Activated naive CD8-positive, alpha-beta T cell treated with anti-CD3 and anti-CD28 coated beads for 36 hours (primary cell): ENCODE data around the gene CCL23. TPM values are rescaled to one million over a fixed set of nuclear protein-coding genes. Genes with fewer than 3 reads are reported as not detected.
"Not testable (repeated sequence)": the region's sequence is repeated elsewhere in the genome, so short reads cannot be mapped to it uniquely, and the experiment has no call there.

ENCODE experiments used
- DNase-seq: peaks from one replicate; pipeline ENCODE4 v3.0.0; 2021
- H3K27ac Mint-ChIP-seq: one replicate; pipeline ENCODE4 v1.8.0; 2022; ENCODE audit warnings: mild to moderate bottlenecking, moderate library complexity, mixed read lengths
- H3K27me3 Mint-ChIP-seq: one replicate; pipeline ENCODE4 v1.8.0; 2022; ENCODE audit warnings: mild to moderate bottlenecking, mixed read lengths
- H3K36me3 Mint-ChIP-seq: one replicate; pipeline ENCODE4 v1.8.0; 2021; ENCODE audit warnings: mild to moderate bottlenecking, mixed read lengths
- H3K4me1 Mint-ChIP-seq: one replicate; pipeline ENCODE4 v1.8.0; 2021; ENCODE audit warnings: mixed read lengths
- H3K4me3 Mint-ChIP-seq: one replicate; pipeline ENCODE4 v1.8.0; 2022; ENCODE audit warnings: mild to moderate bottlenecking, moderate library complexity, mixed read lengths
- H3K9me3 Mint-ChIP-seq: one replicate; pipeline ENCODE4 v1.8.0; 2022; ENCODE audit warnings: mixed read lengths
- total RNA-seq, 2 experiments: library from RNA; stranded (reverse); gene quantifications; one replicate each; pipeline ENCODE4 v1.2.3, GENCODE V29; 2021

The CCL23 gene
- total RNA-seq, 2 experiments from 2014 or later: not detected

GRCh38 chr17:36019423-36019822, 1.7 kb upstream of the CCL23 start:
- H3K27me3 Mint-ChIP-seq: peaks cover 43% of the 10 kb centered on the region
- no peaks in the 10 kb centered on the region for H3K9me3 Mint-ChIP-seq
- H3K4me3 Mint-ChIP-seq: no peak overlapping the region
- no peak overlapping the region for H3K27ac Mint-ChIP-seq
- no peaks in the 10 kb centered on the region for H3K4me1 Mint-ChIP-seq
- DNase-seq: no peak
- no peaks in the 10 kb centered on the region for H3K36me3 Mint-ChIP-seq

DNA sequence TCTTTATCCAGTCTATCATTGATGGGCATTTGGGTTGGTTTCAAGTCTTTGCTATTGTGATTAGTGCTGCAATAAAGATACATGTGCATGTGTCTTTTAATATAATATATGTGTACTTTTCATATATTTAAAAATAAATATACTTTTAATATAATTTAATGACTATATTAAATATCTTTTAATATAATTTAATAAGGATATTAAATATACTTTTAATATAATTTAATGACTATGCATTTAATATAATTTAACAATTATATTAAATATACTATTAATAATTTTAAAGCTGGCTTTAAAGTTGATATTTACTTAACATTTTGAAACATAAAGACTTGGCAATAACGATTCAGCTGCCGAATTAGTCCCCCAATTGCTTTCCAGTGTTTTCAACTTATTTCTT, 1.2 kb downstream of the CCL23 start:
- Mint-ChIP-seq H3K27me3 (peaks cover 25% of the 10 kb centered on the region), H3K4me1 (no peaks in the 10 kb centered on the region), H3K4me3 (no peak overlapping the region), H3K36me3 (no peaks in the 10 kb centered on the region), H3K27ac (no peak overlapping the region), H3K9me3 (no peaks in the 10 kb centered on the region)
- no peak for DNase-seq

- H3K9me3 Mint-ChIP-seq, H3K27ac Mint-ChIP-seq, H3K4me1 Mint-ChIP-seq, H3K4me3 Mint-ChIP-seq, DNase-seq, H3K36me3 Mint-ChIP-seq: not testable (repeated sequence)
- peaks cover 24% of the 10 kb centered on the region for H3K27me3 Mint-ChIP-seq
These were observed 1.9 kb downstream of the CCL23 start for GRCh38 chr17:36015895-36016294.

DNA sequence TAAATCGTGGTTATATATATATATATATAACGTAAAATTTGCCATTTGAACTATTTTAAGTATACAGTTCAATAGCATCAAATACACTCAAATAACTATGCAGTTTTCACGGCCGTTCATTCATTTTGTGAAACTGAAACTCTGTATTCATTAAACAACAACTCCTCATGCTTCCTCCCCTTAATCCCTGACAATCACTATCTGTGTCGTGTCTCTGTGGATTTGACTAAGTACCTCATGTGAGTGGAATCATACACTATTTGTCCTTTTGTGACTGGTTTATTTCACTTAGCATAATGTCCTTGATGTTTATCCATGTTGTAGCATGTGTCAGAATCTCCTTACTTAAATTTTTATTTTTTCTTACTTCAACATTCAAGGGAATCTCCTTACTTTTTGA, 2.8 kb downstream of the CCL23 start:
- H3K36me3 Mint-ChIP-seq: no peaks in the 10 kb centered on the region
- H3K4me3 Mint-ChIP-seq: no peak overlapping the region
- no peaks in the 10 kb centered on the region for H3K4me1 Mint-ChIP-seq
- peaks cover 19% of the 10 kb centered on the region for H3K27me3 Mint-ChIP-seq
- DNase-seq: no peak
- no peak overlapping the region for H3K27ac Mint-ChIP-seq
- H3K9me3 Mint-ChIP-seq: peaks cover 1% of the 10 kb centered on the region

DNA sequence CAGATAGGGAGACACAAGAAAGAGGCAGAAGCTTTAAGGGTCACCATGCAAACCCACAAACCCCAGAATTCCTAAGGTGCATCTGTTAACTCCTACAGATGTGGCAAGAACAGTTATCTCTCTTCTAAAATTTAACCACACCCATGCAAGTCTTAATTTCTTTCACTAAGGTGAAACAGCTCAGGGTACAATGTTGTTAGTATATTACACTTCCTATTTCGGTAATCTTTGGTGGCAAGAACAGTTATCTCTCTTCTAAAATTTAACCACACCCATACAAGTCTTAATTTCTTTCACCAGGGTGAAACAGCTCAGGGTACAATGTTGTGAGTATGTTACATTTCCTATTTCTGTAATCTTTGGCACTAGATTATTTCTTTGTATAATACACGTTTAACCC, 6.6 kb downstream of the CCL23 start:
- DNase-seq: no peak

DNA sequence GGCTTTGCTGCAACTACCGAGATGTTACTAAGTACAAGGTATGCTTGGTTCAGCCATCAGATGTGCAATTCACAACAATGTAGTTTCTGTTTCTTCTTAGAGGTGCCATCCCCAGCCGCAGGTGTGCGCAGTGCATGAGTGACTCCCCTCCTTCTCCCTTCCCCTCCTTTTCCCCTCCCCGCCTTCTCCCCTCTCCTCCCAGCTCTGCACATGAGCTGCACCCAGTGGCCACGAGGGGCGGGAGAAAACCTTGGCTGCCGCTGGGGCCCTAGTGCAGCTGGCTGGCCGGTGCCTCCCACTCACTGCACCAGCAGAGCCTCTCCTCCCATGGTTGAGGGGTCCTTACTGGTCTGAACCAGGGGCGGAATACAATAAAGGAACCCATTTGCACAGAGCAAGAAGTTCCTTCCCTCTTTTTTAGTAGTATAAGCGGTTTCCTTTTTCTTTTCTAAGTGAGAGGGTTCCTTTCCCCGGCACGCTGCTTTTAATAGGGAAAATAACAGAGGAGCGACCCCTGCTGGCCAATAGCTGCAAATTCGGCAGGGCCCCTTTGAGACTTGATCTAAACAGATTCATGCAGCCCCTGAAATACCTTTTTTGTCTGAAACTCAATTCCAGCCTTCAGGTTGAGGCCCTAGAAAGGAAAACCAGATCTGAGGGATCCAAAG, 8.6 kb downstream of the CCL23 start:
- H3K36me3 Mint-ChIP-seq: no peaks in the 10 kb centered on the region
- H3K27me3 Mint-ChIP-seq: peaks cover 10% of the 10 kb centered on the region
- DNase-seq: no peak
- H3K4me1 Mint-ChIP-seq: peaks cover 7% of the 10 kb centered on the region
- peaks cover 3% of the 10 kb centered on the region for H3K9me3 Mint-ChIP-seq
- no peak overlapping the region for H3K4me3 Mint-ChIP-seq
- no peak overlapping the region for H3K27ac Mint-ChIP-seq

More for the DNA sequence above, 6.6 kb downstream of the CCL23 start:
- peaks cover 3% of the 10 kb centered on the region for H3K9me3 Mint-ChIP-seq
- H3K36me3 Mint-ChIP-seq: no peaks in the 10 kb centered on the region
- H3K4me1 Mint-ChIP-seq: no peaks in the 10 kb centered on the region
- H3K4me3 Mint-ChIP-seq: no peak overlapping the region
- peaks cover 10% of the 10 kb centered on the region for H3K27me3 Mint-ChIP-seq
- H3K27ac Mint-ChIP-seq: no peak overlapping the region

- Mint-ChIP-seq H3K4me1 (peaks cover 8% of the 10 kb centered on the region), H3K27ac (no peak overlapping the region)
These were observed 13.1 kb downstream of the CCL23 start for GRCh38 chr17:36004594-36005108.

GRCh38 chr17:36002631-36003030, 15.1 kb downstream of the CCL23 start:
- Mint-ChIP-seq H3K27ac (no peak overlapping the region), H3K9me3 (no peaks in the 10 kb centered on the region), H3K4me3 (no peak overlapping the region), H3K4me1 (peaks cover 8% of the 10 kb centered on the region), H3K27me3 (peaks cover 10% of the 10 kb centered on the region), H3K36me3 (no peaks in the 10 kb centered on the region)
- no peak for DNase-seq

More at GRCh38 chr17:36004594-36005108, 13.1 kb downstream of the CCL23 start:
- no peak overlapping the region for H3K4me3 Mint-ChIP-seq
- no peaks in the 10 kb centered on the region for H3K27me3 Mint-ChIP-seq
- H3K36me3 Mint-ChIP-seq: no peaks in the 10 kb centered on the region
- no peak for DNase-seq
- peaks cover 2% of the 10 kb centered on the region for H3K9me3 Mint-ChIP-seq

- Mint-ChIP-seq H3K4me3 (no peak overlapping the region), H3K9me3 (no peaks in the 10 kb centered on the region), H3K27ac (no peak overlapping the region), H3K36me3 (no peaks in the 10 kb centered on the region), H3K4me1 (peaks cover 8% of the 10 kb centered on the region), H3K27me3 (peaks cover 10% of the 10 kb centered on the region)
- no peak for DNase-seq
These were observed 15.7 kb downstream of the CCL23 start for GRCh38 chr17:36001862-36002603.

DNA sequence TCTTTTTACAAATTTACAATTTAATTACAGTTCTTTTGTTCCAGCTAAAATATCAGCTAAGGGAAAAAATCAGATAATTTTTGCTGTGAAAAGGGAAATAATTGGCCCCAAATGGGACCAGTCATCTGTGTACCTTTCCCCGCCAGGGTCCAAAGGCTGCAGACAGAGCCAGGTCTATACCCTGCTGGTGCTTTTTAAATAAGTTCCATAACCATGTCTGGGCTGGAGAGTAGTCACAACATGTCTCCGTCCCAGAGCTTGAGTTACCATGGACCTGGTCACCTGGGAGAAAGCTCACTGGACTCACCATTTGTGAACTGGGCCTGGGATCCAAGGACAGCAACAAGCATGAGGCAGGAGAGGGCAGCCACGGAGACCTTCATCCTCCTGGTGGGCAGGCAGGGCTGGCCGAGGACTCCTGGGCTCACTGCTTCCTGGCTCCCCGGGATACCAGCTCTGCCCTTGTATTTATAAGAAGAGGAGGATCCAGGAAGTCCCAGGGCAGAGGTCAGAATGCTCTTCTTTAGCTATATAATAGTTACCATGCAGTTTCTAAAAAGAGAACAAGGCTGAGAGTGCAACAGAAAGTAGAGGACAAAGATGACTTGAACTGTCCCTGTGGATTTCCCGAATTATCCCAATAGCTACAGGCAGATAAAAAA, 16.5 kb downstream of the CCL23 start, which contains the start of gene CCL15:
CCL15 (minus strand) TSS at position 444 of the 662 bp plus-strand sequence; CDS start at position 383, 61 bp downstream.
- no peaks in the 10 kb centered on the region for H3K9me3 Mint-ChIP-seq

GRCh38 chr17:36000732-36001109, 17.1 kb downstream of the CCL23 start:
- Mint-ChIP-seq H3K4me1 (peaks cover 8% of the 10 kb centered on the region), H3K27me3 (peaks cover 10% of the 10 kb centered on the region), H3K9me3 (no peaks in the 10 kb centered on the region), H3K4me3 (no peak overlapping the region), H3K36me3 (no peaks in the 10 kb centered on the region), H3K27ac (no peak overlapping the region)
- DNase-seq: no peak

More for the DNA sequence above, 16.5 kb downstream of the CCL23 start, which contains the start of gene CCL15:
- H3K27ac Mint-ChIP-seq: no peak within 1 kb of the TSS
- no peaks in the 10 kb centered on the region for H3K36me3 Mint-ChIP-seq
- peaks cover 10% of the 10 kb centered on the region for H3K27me3 Mint-ChIP-seq
- no peak for DNase-seq
- peaks cover 8% of the 10 kb centered on the region for H3K4me1 Mint-ChIP-seq
- H3K4me3 Mint-ChIP-seq: no peak within 1 kb of the TSS

GRCh38 chr17:35998756-35999155, 19.0 kb downstream of the CCL23 start:
- no peak for DNase-seq
- H3K27me3 Mint-ChIP-seq: peaks cover 16% of the 10 kb centered on the region
- H3K4me3 Mint-ChIP-seq: no peak overlapping the region
- no peaks in the 10 kb centered on the region for H3K36me3 Mint-ChIP-seq
- H3K9me3 Mint-ChIP-seq: peaks cover 4% of the 10 kb centered on the region
- peaks cover 1% of the 10 kb centered on the region for H3K4me1 Mint-ChIP-seq
- H3K27ac Mint-ChIP-seq: no peak overlapping the region

DNA sequence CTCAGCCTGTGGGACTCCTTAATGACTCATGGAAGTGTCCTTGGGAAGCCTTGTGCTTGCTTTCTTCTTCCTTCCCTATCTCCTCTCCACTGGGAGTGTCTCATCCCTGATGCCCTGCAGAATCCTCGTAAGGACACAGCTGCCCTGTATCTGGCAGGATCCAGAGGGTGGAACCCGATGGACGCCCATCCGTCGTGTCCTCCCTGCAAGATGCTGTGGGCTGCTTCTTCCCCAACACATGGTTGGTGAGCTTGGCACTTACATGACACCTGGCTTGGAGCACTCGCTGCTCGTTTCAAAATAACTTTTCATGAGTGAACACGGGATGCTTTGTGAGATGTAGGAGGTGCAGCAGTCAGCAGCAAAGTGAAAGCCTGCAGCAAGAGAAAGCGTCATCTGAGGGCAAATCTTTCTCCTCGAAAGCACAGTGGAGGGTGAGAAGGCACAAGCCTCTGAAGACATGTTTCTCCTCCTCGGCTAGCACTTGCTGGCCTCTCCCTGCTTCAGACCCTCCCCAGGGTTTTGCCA, 19.7 kb downstream of the CCL23 start:
- no peak for DNase-seq
- Mint-ChIP-seq H3K27ac (no peak overlapping the region), H3K4me3 (no peak overlapping the region), H3K36me3 (no peaks in the 10 kb centered on the region), H3K9me3 (peaks cover 4% of the 10 kb centered on the region), H3K4me1 (peaks cover 1% of the 10 kb centered on the region), H3K27me3 (peaks cover 21% of the 10 kb centered on the region)

- not testable (repeated sequence) for H3K9me3 Mint-ChIP-seq, H3K27ac Mint-ChIP-seq, H3K4me3 Mint-ChIP-seq, H3K4me1 Mint-ChIP-seq, H3K36me3 Mint-ChIP-seq, DNase-seq
- peaks cover 36% of the 10 kb centered on the region for H3K27me3 Mint-ChIP-seq
These were observed 22.4 kb downstream of the CCL23 start for GRCh38 chr17:35995346-35995745.

GRCh38 chr17:35991075-35991474, 26.7 kb downstream of the CCL23 start:
- Mint-ChIP-seq H3K9me3 (peaks cover 10% of the 10 kb centered on the region), H3K36me3 (peaks cover 1% of the 10 kb centered on the region)

More at GRCh38 chr17:35991075-35991474, 26.7 kb downstream of the CCL23 start:
- peaks cover 30% of the 10 kb centered on the region for H3K27me3 Mint-ChIP-seq
- DNase-seq: no peak
- H3K27ac Mint-ChIP-seq: no peak overlapping the region
- H3K4me1 Mint-ChIP-seq: no peaks in the 10 kb centered on the region
- H3K4me3 Mint-ChIP-seq: no peak overlapping the region
